ENCODE results near the gene TUSC2. TPM values are rescaled to one million over a fixed set of nuclear protein-coding genes. Genes with fewer than 3 reads are reported as not detected.

Gene TUSC2
- total RNA-seq, 1 experiment from 2014 or later: 26.8 TPM

DNA sequence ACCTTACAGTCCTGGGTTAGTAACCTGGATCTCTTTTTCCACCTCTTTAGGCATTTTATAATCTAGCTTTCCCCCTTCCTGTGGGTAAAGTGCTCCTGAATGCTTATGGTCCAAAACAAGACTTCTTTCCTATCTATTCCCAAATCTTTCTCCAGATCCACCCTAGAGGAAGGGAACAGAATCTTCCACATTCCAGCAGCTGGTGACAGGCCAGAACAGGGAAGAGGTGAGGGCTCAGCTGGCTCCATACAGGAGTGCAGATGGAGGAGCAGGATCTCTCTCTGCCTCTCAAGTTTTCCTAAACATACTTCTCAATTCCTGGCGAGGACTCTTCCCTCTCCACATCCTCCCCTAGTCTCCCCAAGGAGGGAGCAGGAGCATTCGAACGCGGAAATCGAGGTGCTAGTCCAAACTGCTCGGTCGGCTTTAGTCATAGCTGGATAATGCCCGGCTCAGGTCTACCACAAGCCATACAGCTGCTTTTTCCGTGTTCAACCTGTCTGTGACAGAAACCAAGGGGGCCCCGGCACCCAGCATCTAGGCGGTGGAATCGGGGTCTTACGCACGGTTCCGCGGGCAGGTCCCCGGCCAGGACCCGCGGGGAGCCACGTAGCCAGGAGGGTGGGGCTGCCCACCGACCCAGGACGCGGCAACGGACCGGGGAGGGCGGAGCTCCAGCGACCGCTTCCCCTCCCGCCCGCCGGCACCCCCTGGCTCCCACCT is 8.6 kb upstream of the TUSC2 start:
- peak; percentile 38 for DNase-seq (ENCODE audit: low read depth)

DNA sequence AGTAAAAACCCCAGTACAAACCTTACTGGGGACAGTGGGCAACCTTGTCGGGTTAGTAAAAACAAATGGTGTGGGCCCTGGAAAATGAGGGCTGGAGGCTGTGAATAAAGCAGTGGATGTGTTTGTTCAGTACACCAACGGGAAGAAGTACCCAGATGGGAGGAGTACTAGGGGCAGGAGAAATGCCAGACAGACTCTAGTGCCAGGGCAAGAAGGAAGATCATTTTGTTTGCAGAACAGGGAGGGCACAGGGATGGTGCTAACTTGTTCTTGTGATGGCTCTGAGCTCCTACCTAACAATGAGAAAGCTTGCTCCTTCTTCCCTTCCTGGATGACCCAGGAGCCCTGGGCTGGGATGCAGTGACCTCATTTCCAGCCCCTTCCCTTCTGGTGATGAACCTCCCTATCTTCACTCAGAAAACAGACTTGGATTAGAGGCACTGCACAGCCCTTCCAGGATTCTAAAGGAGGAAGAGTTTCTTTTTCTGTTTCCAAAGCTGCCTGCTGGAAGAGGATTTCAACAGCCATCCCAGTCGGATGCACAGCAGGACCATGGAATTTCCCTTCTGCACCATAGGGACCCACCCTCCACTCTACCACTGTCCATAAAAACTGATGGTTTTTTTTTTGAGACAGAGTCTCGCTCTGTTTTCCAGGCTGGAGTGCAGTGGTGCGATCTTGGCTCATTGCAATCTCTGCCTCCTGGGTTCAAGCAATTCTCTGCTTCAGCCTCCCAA is 6.5 kb upstream of the TUSC2 start:
- DNase-seq (ENCODE audit: low read depth): no peak

DNA sequence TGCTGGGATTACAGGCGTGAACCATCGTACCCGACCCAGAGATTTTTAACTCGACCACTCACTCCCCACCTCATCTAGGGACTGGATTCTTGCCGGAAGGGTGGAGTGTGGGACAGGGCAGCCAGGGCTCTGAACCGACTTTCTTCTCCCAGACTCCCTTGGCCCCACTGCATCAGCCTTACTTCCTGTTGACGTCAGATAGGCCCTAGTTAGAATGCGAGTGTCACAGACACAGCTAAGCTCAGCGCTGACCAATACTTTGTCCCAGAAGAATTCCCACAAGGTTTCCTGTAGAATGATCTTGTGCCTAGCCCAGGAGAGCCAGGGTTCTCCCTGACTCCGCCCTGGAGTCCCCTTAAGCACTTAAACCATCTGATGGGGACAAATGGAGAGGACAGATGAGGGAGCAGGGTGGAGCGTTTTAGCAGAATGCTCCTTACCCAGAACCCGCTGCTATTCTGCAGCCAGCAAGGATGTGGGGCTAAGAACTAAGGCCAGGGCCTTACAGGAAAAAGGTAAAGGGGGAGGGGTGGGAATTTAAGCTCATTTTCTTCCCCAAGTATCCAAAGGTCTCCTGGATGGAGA is 5.8 kb upstream of the TUSC2 start:
- DNase-seq (ENCODE audit: low read depth): peak; percentile 28

DNA sequence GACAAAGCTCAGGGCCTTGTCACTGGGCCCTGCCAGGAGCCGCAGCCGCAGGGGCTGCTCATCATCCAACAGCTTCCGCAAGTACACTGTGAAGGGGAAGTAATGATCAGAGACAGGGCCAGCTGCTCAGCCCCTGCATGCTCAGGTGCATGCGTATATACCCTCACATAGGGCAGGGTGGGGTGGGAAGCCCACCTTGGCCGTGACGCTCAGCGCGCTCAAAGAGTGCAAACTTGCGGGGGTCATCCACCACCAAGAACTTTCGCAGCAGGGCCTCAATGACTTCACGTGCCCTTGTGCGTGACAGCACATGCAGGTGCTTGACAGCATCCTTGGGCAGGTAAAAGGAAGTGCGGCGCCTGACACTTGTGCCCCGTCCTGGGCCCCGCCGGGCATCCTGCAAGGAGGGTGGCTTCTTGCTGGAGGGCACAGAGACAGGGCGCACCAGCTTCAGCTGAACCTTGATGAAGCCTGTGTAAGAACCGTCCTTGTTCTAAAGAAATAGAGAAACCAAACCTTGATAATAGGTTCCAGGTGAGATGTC is 3.4 kb upstream of the TUSC2 start:
- DNase-seq (ENCODE audit: low read depth): no peak

DNA sequence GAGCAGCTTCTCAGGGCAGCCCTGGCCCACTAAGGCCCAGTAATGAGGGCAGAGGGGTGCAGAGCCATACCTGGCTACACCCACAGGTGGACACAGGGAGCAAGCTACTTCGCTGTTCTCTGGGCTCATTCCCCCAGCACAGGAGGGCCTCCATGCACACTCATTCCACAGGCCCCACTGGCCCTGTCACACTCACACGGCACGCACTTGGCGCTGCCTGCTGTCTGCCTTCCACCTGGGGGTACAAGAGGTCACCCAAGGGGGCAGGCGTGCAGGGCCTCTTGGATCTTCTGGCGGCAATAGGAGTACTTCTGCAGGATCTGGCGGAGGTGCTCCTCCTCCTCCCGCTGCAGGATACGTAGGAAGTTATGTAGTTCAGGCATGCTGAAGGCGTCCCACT is 2.3 kb upstream of the TUSC2 start:
- no peak for DNase-seq (ENCODE audit: low read depth)

DNA sequence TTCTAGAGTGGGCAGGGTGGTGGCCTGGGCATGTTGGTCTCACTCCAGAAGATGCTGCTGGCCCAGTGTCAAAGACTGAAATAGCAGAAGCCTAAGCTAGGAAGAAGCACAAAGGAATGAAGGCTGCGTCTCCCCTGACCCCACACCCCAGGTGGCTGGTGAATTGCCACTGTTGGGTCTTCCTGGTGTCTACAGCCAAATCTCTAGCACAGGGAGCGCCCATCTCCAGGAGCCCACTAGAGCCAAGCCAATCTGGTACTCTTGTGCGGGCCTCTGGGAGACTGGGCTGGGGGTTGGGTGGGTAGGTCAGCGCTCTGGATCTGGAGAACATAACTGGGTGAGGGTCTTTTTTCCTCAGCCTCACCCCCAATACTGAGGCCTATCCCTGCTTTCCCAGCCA is 894 bp downstream of the TUSC2 start:
- DNase-seq (ENCODE audit: low read depth): no peak

DNA sequence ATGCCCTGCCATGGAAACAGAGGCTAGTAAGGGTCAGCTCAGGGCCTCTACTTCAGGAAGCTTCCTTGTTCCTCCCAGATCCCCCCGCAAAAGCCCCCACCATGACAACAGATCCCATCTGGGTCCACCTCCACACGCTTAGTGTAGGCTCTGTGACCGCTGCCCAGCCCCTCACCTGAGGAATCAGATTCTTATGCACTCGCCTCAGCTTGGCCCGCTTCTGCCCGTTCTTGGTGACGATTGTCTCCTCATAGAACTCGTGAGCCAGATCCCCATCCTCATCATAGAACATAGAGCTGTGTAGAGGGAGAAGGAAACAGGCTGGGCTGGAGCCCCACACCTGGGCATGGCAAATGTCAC is 1.9 kb downstream of the TUSC2 start:
- DNase-seq (ENCODE audit: low read depth): no peak

DNA sequence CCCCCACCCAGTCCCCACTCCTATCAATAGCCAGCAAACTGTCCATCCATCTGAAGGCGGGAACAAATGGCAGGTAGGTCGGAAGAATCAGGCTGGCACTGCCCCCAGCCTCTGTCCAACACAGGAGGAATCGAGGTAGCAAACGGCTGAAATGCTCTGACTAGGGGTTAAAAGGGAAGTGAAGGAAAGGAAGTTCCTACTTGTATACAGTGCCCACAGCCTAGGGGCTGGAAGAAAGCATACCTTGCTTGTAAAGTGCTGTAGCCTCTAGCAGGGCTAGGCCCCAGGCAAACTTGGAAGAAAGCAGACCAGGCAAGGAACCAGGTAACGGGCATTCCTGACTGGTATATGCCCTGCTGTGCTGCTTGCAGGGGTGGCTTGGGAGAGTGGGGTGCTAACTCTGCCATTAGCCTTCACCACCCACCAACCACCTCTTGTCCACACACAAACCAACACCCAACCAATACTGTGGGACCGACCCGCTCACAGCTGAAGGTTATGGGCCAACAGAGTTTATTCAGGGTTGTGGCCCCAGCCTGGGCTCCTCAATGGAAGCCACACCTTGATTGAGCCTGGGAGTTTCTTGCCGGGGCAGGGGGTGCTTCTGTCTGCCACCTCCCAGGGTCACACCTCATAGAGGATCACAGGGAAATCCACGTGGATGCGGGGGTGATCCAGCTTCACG is 2.4 kb downstream of the TUSC2 start:
- DNase-seq (ENCODE audit: low read depth): no peak

DNA sequence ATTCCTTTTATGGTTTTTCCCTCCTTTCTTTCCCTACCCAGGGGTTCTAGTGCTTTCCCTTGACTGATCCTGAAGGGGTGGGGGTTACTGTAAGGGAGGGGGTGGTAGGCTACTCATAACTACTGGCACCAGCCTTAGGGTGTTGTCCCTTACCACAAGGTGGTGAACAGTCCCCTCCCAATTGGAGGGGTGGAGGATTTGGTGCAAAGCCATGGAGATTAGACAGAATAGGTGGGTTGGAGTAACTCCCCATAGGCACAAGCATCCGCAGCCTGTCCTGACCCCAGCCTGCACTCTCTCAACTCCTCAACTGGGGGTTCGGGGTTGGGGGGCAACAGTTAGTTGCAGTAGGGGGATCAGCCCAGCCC is 2.9 kb downstream of the TUSC2 start:
- DNase-seq (ENCODE audit: low read depth): no peak

DNA sequence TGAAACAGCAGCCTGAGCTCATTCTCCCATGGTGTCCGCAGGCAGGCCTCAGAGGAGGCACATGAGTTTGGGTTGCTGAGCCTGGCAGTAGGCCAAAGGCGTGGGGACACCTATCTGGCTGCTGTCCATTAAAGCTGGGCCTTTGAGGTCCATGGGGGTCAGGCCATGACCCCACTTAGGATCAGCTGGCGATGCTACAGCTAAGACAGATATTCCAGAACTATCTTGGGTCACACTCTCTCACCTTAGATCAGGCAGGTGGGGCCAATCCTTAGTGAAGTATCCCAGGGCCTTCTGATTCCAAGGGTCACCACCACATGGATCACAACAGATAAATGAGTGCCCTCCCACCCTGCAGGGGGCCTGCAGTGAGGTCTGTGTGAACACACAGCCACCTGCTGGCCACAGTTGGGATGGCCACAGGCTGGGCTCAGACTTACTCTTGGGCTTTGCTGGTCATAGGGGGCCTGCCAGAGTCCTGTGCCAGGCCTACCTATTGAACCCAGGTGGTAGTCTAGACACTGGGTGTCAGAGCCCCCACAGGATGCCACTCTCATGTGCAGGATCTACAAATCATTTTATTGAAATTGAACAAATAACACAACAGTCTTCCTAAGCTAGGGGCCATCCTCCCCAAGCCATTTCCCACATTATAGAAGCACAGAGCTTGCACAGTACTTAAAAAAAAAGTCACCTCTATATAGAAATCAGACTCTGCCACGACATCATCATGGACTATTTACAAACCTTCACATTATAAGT is 3.5 kb downstream of the TUSC2 start:
- DNase-seq (ENCODE audit: low read depth): peak; percentile 66

DNA sequence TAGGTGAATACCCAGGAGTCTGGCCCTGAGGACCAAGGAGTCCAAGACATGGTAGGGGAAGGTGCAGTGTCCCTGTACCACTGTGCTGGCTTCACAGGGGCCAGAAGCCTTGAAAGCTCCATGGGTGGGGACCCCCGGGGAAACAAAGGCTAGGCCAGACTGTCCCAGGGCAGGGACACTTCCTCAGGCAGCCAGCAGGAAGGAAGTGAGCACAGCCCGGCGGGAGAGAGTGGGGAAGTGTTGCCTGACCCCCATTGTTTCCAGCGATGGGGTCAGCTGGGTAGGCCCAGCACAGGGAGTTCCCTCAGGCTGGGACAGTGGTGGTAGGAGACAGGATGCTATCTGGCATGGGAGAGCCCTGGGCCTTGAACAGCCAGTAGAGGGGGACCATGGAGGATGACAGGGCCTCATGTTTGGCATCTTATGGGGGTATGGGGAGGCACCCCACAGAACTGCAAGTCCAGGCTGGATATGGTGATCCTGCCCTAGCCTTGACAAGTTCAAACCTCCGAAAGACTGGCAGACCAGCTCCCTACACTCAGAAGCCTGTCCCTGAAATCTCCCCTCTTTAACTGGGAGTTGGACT is 4.3 kb downstream of the TUSC2 start:
- no peak for DNase-seq (ENCODE audit: low read depth)

DNA sequence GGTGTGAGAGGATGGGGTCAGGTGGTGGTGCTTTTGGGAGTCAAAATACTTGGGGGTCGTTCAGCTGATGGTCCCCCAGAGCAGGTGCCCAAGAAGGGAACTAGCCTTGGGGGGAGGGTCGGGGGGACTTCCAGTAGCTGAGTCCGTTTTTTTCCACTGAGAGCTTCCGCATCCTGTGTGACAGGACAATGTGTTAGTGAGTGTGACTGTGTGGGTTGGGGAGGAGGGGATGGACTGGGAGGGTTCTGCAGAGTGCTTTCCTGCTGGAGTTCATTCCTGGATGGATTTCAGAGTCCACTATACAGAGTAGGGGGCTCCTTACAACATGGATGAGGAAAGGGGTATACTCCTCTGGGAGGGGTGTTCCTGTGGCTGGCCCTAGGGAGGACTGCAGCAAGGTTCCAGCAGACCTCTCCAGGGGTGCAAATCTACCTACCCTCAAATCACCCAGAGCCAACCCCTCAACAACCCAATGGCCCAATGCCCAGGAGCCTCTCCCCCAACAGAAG is 4.9 kb downstream of the TUSC2 start:
- DNase-seq (ENCODE audit: low read depth): no peak

DNA sequence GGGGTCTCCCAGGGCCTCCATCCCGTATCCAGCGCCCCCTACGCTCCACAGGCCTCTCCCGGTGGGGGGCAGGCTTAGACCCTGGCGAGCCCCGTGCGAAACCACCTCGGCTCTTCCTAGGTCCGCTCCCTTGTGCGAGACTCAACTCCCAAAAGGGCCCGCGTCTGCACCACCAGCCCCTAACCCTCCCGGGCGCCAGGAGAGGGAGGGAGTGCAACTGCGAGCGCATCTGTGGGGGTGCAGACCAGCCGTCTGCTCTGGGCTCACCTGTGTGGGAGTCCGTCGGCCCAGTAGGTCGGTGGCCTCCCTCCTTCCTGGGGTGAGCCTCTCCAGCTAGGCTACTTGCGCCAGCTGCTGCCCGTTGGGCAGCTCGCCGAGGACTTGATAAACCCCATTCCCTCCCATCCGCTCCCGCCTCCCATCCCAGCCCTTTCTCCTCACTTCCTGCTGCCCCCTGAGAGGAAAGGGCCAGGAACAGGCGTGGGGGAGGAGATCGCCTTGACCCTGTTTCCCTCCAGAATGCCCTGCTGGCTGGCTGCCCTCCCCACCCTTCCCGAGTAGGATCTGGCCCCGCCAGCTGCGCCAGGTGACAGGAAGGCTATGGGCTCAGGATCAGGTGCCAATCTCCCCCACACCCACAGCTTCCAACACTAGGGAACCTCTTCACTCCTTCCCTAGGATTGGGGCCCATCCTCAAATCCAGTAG is 5.5 kb downstream of the TUSC2 start, which contains the start of gene HYAL2:
Gene HYAL2, minus strand, starts transcription at position 360 of the 706 bp plus-strand sequence. CDS start 2,256 bp downstream, outside the sequence.
- DNase-seq (ENCODE audit: low read depth): no peak

DNA sequence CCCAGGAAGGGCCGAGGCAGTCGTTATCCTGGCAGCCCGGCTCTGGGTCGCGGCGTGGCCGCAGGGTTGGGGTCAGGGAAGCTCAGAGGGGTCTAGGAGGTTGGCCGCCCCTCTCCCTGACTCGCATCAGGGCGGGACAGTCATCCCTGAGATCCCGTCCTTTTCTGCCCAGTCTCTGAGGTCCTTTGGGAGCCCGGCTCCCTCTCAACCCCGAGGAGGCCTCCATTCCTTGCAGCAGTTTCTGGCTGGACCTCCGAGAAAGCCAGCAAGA is 6.0 kb downstream of the TUSC2 start:
- no peak for DNase-seq (ENCODE audit: low read depth)

DNA sequence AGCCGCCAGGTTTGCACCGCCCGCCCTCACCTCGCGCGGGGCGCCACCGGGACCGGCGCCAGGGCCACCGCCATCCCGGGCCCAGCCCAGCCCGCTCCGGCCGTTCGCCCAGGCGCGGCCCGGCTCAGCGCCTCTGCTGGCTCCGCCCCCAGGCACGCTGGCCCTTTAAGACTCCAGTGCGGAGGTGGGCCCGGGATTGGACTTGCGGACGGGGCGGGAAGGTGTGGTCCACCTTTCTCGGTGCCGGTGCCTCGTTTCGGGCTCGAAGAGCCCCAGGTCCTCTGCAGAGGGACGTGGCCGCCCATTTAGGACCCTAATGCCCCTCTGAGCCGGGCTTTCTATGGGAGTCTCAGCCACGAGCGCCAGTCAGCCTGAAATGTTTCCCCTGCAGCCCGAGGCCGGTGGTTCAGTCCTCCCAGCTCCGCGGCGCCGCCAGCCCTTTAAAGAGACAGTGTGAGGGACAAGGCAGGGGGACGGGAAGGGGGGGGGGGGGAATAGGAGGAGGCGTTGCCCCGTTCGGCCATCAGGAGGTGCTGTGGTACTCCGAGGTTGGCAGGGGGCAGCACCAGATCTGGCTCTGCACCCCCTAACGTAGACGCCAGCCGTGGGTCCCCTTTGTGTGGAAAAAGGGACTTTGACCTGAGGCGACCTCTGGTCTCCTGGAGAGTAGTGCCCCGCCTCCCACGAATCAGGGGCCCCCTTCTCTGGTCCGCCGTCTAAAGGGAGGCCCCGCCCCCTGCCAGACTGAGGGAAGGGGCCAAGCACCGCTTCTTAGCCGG is 6.5 kb downstream of the TUSC2 start:
- peak; percentile 88 for DNase-seq (ENCODE audit: low read depth)

DNA sequence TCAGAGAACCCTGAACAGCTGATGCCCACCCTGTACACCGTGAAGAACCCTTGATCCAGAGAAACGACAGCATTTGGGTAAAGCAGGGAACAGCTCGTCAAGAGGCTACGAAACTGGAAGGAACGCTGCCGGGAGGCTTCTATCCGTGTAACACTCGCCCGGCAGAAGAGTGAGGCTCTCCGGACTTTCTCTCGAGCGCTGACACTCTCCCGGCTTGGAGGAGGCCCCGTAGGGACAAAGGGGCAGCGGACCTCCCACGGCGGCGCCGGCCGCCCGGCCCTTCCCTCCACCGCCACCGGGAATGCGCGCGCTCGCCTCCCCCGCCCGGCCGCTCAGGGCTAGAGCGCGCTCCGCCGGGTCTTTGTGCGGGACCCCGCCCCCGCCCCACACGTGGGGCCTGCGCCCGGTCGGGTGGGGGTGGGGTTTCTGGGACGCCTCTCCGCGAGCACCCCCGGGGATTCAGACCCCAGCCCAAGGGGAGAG is 7.1 kb downstream of the TUSC2 start:
- DNase-seq (ENCODE audit: low read depth): peak; percentile 74

DNA sequence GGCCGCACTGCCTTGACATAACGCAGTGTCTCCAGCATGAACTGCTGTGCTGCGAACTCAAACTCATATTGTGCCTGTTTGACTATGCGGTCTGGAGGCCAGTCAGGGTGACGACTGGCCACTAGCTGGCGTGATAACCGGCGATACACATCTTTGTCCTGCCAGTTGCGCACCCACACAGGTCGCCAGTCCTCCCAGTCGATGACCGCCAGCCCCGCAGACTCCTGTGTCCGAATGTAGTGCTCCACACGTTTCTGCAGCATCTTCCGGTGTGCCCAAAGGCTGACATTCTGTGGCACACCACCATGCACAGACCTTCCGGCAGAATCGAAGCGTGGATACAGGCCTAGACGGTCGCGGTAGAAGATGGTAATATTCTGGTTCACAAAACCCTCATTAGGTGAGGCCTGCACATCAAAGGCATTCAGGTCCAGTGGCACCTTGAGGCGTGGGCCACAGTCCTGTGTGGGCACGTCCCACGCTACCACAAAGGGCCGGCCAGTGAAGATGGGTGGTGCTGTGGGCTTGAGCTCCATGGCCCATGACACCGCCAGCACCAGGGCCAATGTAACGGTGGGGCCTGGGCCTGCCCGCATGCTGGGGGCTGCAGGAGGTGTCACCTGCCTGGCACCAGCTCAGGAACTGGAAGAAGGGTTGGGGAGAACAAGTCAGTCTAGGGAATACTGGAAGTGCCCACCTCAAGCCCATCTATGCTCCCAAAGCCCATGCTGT is 8.0 kb downstream of the TUSC2 start:
- no peak for DNase-seq (ENCODE audit: low read depth)

DNA sequence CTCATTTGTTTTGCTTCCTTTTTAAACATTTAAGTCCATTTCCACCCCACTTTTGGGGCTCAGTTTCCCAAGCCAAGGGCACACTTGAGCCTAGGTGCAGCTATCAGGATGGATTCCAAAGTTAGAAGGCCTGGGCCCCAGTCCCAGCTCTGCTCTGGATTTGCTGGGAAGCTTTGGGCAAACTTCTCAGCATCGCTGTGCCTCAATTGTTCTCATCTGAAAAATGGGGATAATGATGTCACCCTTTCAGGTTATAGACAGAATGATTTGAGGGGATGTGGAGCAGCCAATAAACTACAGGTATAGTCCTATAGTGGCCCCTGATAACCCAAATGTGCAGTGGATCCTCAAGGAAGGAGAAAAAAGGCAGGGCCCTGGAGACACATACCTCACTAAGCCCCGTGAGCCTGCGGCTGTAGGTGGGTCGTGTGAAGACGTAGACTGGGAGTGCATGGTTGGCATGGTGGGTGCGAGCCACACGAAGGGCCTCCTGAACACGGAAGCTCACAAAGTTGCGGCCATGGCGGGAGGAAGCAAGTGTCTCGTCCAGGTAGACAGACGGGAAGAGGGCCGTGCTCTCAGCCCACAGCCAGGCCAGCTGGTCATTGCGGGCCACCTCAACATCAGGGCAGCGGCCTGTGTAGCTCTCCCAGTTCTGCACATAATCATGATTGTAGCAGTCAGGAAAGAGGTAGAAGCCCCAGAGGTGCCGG is 8.7 kb downstream of the TUSC2 start:
- no peak for DNase-seq (ENCODE audit: low read depth)
